ENCODE measurements around the gene SEPTIN11.

SEPTIN11 gene

GRCh38 chr4:76982638-76983584 lies 33.4 kb downstream of the SEPTIN11 start:
- DNase-seq = no peak

DNA sequence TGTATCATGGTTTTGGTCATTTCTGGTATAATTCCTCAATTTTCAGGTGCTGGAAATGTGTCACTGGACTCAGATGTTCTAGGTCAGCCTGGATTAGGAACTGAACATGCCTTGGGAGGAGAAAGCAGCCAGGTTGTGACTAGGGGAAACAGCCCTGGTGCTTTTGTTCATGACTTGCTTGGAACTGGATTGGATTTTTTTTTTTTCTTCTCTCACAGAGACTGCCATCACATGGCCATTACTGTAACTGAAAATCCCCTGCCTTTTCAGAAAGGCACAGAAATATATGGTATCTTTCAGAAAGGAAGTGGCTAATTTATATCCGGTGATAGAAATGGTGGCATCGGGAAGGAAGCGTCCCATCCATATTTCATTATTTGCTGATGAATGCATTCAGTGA lies 34.6 kb downstream of the SEPTIN11 start:
- DNase-seq = no peak

- DNase-seq = no peak
These were observed 35.2 kb downstream of the SEPTIN11 start for GRCh38 chr4:76984788-76985211.

DNA sequence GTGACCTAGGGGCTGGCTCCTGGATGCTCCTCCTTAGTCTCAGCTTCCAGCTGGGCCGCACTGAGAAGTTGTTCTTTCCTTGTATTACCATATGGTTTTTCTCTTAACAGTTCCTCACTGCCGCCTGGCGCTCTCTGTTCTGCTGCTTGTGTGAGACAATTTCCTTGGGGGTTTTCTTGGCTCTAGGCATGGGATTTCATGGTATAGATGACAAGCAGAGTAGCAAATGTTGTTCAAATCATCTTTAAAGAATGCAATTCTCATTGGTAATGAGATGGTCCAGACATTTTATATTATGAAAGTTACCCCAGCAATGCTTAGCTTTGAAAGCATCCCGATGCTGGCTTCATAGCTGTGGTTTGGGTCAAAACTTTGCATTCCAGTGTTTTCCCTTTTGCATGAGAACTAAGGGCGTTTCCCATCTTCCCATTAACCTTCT lies 37.6 kb downstream of the SEPTIN11 start:
- DNase-seq = no peak

DNA sequence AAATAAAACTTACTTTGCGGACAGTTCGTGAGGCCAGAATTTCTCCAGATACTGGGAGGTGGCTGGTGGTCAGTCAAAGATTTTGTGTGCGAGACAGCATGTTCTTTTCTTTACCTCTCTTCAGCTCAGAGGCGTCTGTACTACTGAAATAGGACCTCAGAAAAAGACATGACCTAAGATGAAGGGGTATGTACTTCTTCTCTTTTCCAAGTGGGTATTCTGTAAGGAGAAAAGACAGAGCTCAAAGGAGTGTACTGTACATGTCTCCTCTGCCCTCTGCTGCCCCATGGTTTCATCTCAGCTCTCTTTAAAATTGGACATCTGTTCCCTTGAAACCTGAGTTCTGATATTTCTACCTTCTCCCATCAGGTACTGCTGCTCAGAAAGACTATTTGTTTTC lies 38.1 kb downstream of the SEPTIN11 start:
- no peak for DNase-seq

DNA sequence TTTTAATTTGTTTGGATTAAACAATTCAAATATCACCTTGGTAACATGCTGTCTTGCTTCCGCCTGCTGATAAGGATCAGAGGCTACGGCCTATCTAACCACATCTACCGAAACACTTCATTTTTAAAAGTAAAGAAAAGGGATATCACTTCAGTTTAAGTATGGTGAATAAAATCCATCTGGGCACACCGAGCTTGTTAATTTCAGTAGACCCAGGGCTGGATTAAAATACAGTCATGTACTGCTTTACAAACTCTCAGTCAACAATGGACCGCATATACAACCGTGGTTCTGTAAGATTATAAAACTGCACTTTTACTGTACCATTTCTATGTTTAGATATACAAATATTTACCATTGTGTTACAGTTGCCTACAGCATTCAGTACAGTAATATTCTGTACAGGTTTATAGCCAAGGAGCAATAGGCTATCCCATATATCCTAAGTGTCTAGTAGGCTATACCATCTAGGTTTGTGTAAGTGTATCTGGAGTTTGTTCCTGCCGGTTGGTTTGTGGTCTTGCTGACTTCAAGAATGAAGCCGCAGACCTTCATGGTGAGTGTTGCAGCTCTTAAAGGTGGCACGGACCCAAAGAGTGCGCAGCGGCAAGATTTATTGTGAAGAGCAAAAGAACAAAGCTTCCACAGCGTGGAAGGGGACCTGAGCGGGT lies 40.0 kb downstream of the SEPTIN11 start:
- DNase-seq = no peak

DNA sequence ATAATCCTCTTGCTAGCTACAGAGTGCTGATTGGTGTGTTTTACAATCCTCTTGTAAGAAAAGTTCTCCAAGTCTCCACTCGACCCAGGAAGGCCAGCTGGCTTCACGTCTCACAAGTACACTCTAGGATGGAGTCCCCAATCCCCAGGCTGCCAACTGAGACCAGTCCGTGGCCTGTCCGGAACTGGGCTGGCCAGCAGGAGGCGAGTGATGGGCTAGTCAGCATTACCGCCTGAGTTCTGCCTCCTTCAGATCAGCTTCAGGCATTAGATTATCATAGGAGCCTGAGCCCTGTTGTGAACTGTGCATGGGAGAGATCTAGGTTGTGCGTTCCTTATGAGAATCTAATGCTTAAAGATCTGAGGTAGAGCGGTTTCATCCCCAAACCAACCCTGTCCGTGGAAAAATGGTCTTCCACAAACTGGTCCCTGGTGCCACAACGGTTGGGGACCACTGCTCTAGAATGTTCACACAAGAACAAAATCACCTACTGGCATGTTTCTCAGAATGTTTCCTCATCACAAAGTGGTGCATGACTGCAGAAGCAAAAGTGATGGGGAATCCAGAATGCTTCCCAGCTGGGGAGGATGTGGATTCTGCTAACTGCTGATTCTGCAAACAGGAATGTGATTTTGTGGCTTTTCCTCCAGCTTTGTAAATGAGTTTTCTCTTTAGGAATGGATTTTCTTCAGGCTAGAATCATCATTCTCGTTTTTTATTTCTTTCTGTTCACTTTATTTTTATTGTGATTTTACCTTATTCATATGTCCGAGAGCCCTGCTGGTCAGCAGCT lies 40.9 kb downstream of the SEPTIN11 start:
- DNase-seq = no peak

DNA sequence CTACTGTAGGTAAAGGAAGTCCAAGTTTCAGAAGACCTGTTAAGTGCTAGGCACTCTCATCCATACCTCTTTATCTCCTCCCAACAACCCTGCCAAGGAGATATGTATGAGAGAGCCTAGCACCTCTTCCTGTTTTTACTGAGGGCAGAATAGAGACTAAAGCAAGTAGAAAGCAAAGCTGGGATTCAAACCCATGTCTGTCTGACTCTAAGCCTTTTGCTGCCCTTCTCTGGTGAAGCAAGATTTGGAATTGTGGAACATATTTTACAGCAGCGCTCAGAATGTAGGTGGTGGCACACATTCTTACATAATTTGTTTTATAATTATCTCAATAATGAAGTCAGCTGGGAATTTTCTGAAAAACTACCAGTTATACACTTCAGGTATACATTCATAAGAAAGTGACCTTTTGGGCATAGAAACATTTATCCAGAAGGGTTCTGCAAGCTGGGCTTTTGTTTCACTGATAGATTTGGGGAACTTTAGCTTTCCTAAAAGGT lies 41.7 kb downstream of the SEPTIN11 start:
- no peak for DNase-seq

DNA sequence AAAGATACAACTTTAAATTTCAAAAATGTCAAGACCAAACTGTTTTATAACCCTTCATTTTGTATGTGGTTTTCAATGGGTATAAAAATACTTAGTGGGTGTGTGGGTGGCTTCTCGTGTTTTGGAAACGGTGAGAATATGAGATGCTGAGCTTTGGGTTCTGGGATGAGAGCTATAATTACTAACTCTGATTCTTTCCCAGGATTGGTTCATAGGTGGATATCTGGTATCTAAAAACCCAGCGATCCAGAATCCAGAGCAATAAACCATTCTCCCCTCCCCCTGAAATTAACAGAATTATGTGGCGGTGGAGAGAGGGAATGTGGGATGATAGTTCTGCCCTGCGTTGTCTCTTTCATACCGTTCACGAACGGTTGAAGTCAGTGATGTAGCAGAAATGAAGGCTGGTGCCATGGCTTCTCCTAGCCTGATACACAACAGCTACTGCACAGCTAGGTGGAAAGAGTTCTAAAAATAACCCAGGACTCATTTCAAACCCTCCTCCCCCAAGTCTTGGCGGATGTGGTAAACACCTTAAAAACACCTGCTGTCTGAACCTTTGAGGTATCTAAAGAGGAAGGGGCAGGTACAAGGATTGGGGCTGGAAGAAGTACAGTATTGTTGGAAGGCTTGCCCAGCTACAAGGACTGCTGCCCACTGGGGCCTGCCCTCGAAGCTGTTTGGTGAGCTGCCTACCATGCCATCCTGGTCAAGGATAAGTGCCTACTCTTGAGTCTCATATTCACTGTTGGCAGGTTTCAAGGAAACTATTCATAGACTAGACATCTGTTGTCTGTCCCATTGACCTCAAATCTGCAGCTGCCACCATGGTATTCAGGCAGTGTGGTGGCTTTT lies 44.5 kb downstream of the SEPTIN11 start:
- DNase-seq = peak; percentile 74

- no peak for DNase-seq
These were observed 46.2 kb downstream of the SEPTIN11 start for GRCh38 chr4:76995776-76996175.

- DNase-seq = no peak
These were observed 46.9 kb downstream of the SEPTIN11 start for GRCh38 chr4:76996445-76996844.

DNA sequence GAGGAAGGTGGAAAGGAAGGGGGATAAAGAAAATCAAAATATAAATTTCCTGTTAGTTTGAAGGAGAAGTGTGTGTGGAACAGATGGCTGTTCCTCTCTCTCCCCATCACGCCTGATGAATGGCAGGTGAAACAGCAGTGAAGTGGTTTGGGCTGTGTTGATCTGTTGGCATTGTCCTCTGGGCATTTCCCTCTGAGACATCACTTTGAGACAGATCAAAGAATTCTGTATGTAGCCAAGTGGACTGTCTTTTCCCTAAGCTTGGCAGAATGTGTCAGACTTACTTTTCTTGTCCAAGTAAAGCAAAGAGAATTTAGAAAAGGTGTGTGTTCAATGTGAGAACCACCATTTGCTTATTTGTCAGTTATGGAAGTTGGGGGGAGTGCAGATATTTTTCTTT lies 47.5 kb downstream of the SEPTIN11 start:
- DNase-seq = peak; percentile 15

GRCh38 chr4:76997532-76997931 lies 48.0 kb downstream of the SEPTIN11 start:
- no peak for DNase-seq

GRCh38 chr4:76998251-76998901 lies 48.8 kb downstream of the SEPTIN11 start:
- no peak for DNase-seq

Measured in NCI-H1092 treated with DMSO at 0.1 percent for 48 hours (cell line).